Measurements from ENCODE around the gene LMF1.
"Not testable (repeated sequence)": the region's sequence is repeated elsewhere in the genome, so short reads cannot be mapped to it uniquely, and the experiment has no call there.

LMF1 gene

GRCh38 chr16:869823-870641 is 100.8 kb downstream of the LMF1 start:
- no peak for DNase-seq (ENCODE audit: low spot score)

- no peak for DNase-seq (ENCODE audit: low spot score)
Measured at GRCh38 chr16:868846-869822, 101.7 kb downstream of the LMF1 start.

- DNase-seq (ENCODE audit: low spot score) = no peak
Measured at GRCh38 chr16:868386-868755, 102.4 kb downstream of the LMF1 start.

GRCh38 chr16:867421-868385 is 103.1 kb downstream of the LMF1 start:
- no peak for DNase-seq (ENCODE audit: low spot score)

- DNase-seq (ENCODE audit: low spot score) = no peak
Measured at GRCh38 chr16:866252-866896, 104.4 kb downstream of the LMF1 start.

- no peak for DNase-seq (ENCODE audit: low spot score)
Measured at GRCh38 chr16:865026-865425, 105.8 kb downstream of the LMF1 start.

GRCh38 chr16:861446-861845 is 109.3 kb downstream of the LMF1 start:
- no peak for DNase-seq (ENCODE audit: low spot score)

GRCh38 chr16:860891-861290 is 109.9 kb downstream of the LMF1 start:
- no peak for DNase-seq (ENCODE audit: low spot score)

GRCh38 chr16:858971-859370 is 111.8 kb downstream of the LMF1 start:
- not testable (repeated sequence) for DNase-seq (ENCODE audit: low spot score)

GRCh38 chr16:858441-858840 is 112.3 kb downstream of the LMF1 start:
- DNase-seq (ENCODE audit: low spot score) = not testable (repeated sequence)

- no peak for DNase-seq (ENCODE audit: low spot score)
Measured at GRCh38 chr16:856811-857210, 114.0 kb downstream of the LMF1 start.

- no peak for DNase-seq (ENCODE audit: low spot score)
Measured at GRCh38 chr16:856101-856500, 114.7 kb downstream of the LMF1 start.

- DNase-seq (ENCODE audit: low spot score) = no peak
Measured at GRCh38 chr16:855471-855870, 115.3 kb downstream of the LMF1 start.

- no peak for DNase-seq (ENCODE audit: low spot score)
Measured at GRCh38 chr16:854808-855410, 115.9 kb downstream of the LMF1 start.

GRCh38 chr16:853981-854807 is 116.6 kb downstream of the LMF1 start:
- DNase-seq (ENCODE audit: low spot score) = no peak

GRCh38 chr16:853306-853705 is 117.5 kb downstream of the LMF1 start:
- no peak for DNase-seq (ENCODE audit: low spot score)

- DNase-seq (ENCODE audit: low spot score) = no peak
Measured at GRCh38 chr16:852451-853185, 118.2 kb downstream of the LMF1 start.

- no peak for DNase-seq (ENCODE audit: low spot score)
Measured at GRCh38 chr16:851871-852270, 118.9 kb downstream of the LMF1 start.

- no peak for DNase-seq (ENCODE audit: low spot score)
Measured at GRCh38 chr16:851209-851810, 119.5 kb downstream of the LMF1 start.

Measured in hematopoietic multipotent progenitor cell treated with erythropoietin and hydrocortisone succinate and interleukin-3 and kit ligand, for 17 days (in vitro differentiated cells).